Caco-2 (cell line): ENCODE measurements around the gene ZNF557. TPM values are rescaled to one million over a fixed set of nuclear protein-coding genes. Genes with fewer than 3 reads are reported as not detected.

Experiments used
- BruUV-seq: library from RNA; stranded (reverse); fragments of 400-500 nt; replicated peaks from 2 replicates; lab custom pipeline; 2021; lab: Mats Ljungman, UMichigan
- CTCF ChIA-PET: fragments of 300-600 bp; sonication (Branson Sonifier 250); formaldehyde crosslinking; loops from one replicate; lab custom pipeline; 2022; ENCODE audit warnings: antibody characterized with exemption; lab: Charles Lee
- POLR2A ChIA-PET: fragments of 300-600 bp; sonication (Branson Sonifier 250); formaldehyde crosslinking; loops from one replicate; lab custom pipeline; 2022; ENCODE audit warnings: antibody characterized with exemption; lab: Charles Lee
- DNase-seq, 2 experiments: peaks; one replicate each; pipeline versions ENCODE4 v3.0.0 to v3.0.0-alpha.2; 2020 to 2022
- H3K27me3 ChIP-seq: replicated peaks from 2 replicates; pipeline ENCODE4 v1.6.0; 2011; ENCODE audit warnings: low read length; ENCODE audit not compliant: control insufficient read depth, insufficient read depth
- H3K36me3 ChIP-seq: 2 replicates; pipeline ENCODE4 v1.5.1; 2011; ENCODE audit warnings: low read length; ENCODE audit not compliant: control insufficient read depth, insufficient read depth
- H3K4me1 ChIP-seq: fragments of 250-450 bp; sonication (Bioruptor Pico); 2 replicates; pipeline ENCODE4 v1.5.1; 2020; ENCODE audit warnings: mild to moderate bottlenecking
- H3K4me3 ChIP-seq: 2 replicates; pipeline ENCODE4 v1.5.1; 2011; ENCODE audit warnings: low read depth, mild to moderate bottlenecking, control low read depth, low read length
- H3K9me3 ChIP-seq: fragments of 250-450 bp; sonication (Bioruptor Pico); 2 replicates; pipeline ENCODE4 v1.5.1; 2020; ENCODE audit warnings: mild to moderate bottlenecking, moderate library complexity
- H3K27ac Mint-ChIP-seq: one replicate; pipeline ENCODE4 v1.8.0; 2022; ENCODE audit warnings: mixed read lengths; ENCODE audit not compliant: unreplicated experiment
- H3K27me3 Mint-ChIP-seq: one replicate; pipeline ENCODE4 v1.8.0; 2022; ENCODE audit warnings: mixed read lengths; ENCODE audit not compliant: insufficient read depth, unreplicated experiment
- H3K36me3 Mint-ChIP-seq: one replicate; pipeline ENCODE4 v1.8.0; 2022; ENCODE audit warnings: mild to moderate bottlenecking, mixed read lengths; ENCODE audit not compliant: insufficient read depth, unreplicated experiment
- H3K4me1 Mint-ChIP-seq: one replicate; pipeline ENCODE4 v1.8.0; 2022; ENCODE audit warnings: low read depth, mixed read lengths; ENCODE audit not compliant: unreplicated experiment
- H3K4me3 Mint-ChIP-seq: one replicate; pipeline ENCODE4 v1.8.0; 2022; ENCODE audit warnings: mild to moderate bottlenecking, moderate library complexity, mixed read lengths; ENCODE audit not compliant: unreplicated experiment
- H3K9me3 Mint-ChIP-seq: one replicate; pipeline ENCODE4 v1.8.0; 2022; ENCODE audit warnings: mixed read lengths; ENCODE audit not compliant: unreplicated experiment
- CTCF ChIP-seq, 2 experiments: fragments of 200-600 bp in 1 of 2; IDR thresholded peaks; 1 replicate in 1 of 2; 2 replicates in 1 of 2; pipeline versions ENCODE4 v1.5.1 to v1.8.0; 2011 to 2022; ENCODE audit warnings: antibody characterized with exemption in 1 of 2, control low read depth in 1 of 2, inconsistent platforms in 1 of 2, low read depth in 1 of 2, low read length in 1 of 2, mild to moderate bottlenecking in 1 of 2, moderate library complexity in 1 of 2; ENCODE audit not compliant: insufficient read depth in 1 of 2, severe bottlenecking in 1 of 2, unreplicated experiment in 1 of 2
- intact Hi-C: fragments of 100-400 bp; cut with micrococcal nuclease; formaldehyde crosslinking; loops from one replicate; pipeline ENCODE4 v1.10.0; 2022; ENCODE audit not compliant: unreplicated experiment
- total RNA-seq: library from RNA; stranded (reverse); gene quantifications from 2 replicates; pipeline ENCODE4 v1.2.3, GENCODE V29; 2022

The ZNF557 gene
- total RNA-seq, 1 experiment from 2014 or later: 8.3 TPM

DNA sequence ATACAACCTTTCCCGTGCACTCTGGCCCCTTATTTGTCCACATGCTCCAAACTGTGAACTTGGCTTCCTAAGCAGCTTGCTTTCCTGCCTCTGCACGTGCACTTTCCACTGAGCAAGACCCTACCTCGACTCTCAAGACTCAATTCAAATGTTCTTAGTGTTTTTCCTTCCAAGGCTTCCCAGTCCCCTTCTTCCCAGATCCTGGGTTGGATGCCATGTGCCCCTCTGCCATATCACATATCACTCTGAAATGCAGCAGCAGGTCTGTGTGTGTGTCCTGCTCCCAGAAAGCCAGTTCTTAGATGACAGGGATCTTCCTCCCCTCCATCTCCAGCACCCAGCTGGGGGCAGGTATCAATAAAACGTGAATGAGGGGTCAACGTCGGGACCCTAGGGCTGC lies 3.0 kb downstream of the ZNF557 start:
- no peak for DNase-seq
- ChIA-PET CTCF (no interaction called here), POLR2A (no interaction called here)
- H3K27me3 ChIP-seq: no peaks in the 10 kb centered on the region
- H3K9me3 Mint-ChIP-seq: no peaks in the 10 kb centered on the region
- intact Hi-C loops: no loop called here
- H3K4me1 Mint-ChIP-seq: peaks cover 7% of the 10 kb centered on the region
- H3K4me1 ChIP-seq: no peaks in the 10 kb centered on the region
- peaks cover 70% of the 10 kb centered on the region for H3K36me3 Mint-ChIP-seq
- H3K9me3 ChIP-seq: peaks cover 11% of the 10 kb centered on the region; the same call in 1 of the 2 replicates
- H3K4me3 ChIP-seq: no peak overlapping the region
- H3K36me3 ChIP-seq: peaks cover 6% of the 10 kb centered on the region
- no peak overlapping the region for H3K27ac Mint-ChIP-seq
- no TSS peak for BruUV-seq
- no peak for TF ChIP-seq CTCF (IDR thresholded peaks at IDR 0.05; ENCODE audit: insufficient read depth in 1 of 2, low read depth in 1 of 2, low read length in 1 of 2, severe bottlenecking in 1 of 2, unreplicated experiment in 1 of 2)
- no peak overlapping the region for H3K4me3 Mint-ChIP-seq
- no peaks in the 10 kb centered on the region for H3K27me3 Mint-ChIP-seq

GRCh38 chr19:7074705-7075282 lies 5.3 kb downstream of the ZNF557 start:
- H3K27me3 ChIP-seq: no peaks in the 10 kb centered on the region
- no peaks in the 10 kb centered on the region for H3K4me1 ChIP-seq
- Mint-ChIP-seq H3K27me3 (no peaks in the 10 kb centered on the region), H3K36me3 (peaks cover 82% of the 10 kb centered on the region), H3K4me1 (no peaks in the 10 kb centered on the region), H3K9me3 (peaks cover 17% of the 10 kb centered on the region), H3K4me3 (no peak overlapping the region), H3K27ac (no peak overlapping the region)
- H3K36me3 ChIP-seq: peaks cover 9% of the 10 kb centered on the region
- BruUV-seq: no TSS peak
- CTCF ChIA-PET: no interaction called here
- peaks cover 14% of the 10 kb centered on the region; the same call in 1 of the 2 replicates for H3K9me3 ChIP-seq
- intact Hi-C loops: no loop called here
- POLR2A ChIA-PET: no interaction called here
- no peak overlapping the region for H3K4me3 ChIP-seq
- no peak for DNase-seq
- TF ChIP-seq CTCF (IDR thresholded peaks at IDR 0.05; ENCODE audit: insufficient read depth in 1 of 2, low read depth in 1 of 2, low read length in 1 of 2, severe bottlenecking in 1 of 2, unreplicated experiment in 1 of 2): no peak

GRCh38 chr19:7076151-7076550 lies 6.6 kb downstream of the ZNF557 start:
- no peak overlapping the region for H3K4me3 ChIP-seq
- Mint-ChIP-seq H3K4me1 (no peaks in the 10 kb centered on the region), H3K27ac (no peak overlapping the region), H3K27me3 (no peaks in the 10 kb centered on the region), H3K9me3 (peaks cover 26% of the 10 kb centered on the region), H3K4me3 (no peak overlapping the region), H3K36me3 (peaks cover 91% of the 10 kb centered on the region)
- intact Hi-C loops: no loop called here
- no TSS peak for BruUV-seq
- TF ChIP-seq CTCF (IDR thresholded peaks at IDR 0.05; ENCODE audit: insufficient read depth in 1 of 2, low read depth in 1 of 2, low read length in 1 of 2, severe bottlenecking in 1 of 2, unreplicated experiment in 1 of 2): no peak
- no peak for DNase-seq
- peaks cover 20% of the 10 kb centered on the region; the same call in 1 of the 2 replicates for H3K9me3 ChIP-seq
- no peaks in the 10 kb centered on the region for H3K4me1 ChIP-seq
- peaks cover 12% of the 10 kb centered on the region for H3K36me3 ChIP-seq
- ChIA-PET CTCF (no interaction called here), POLR2A (no interaction called here)
- no peaks in the 10 kb centered on the region for H3K27me3 ChIP-seq
